Right renal pelvis (tissue), 4 donors: ENCODE data around the gene CHST9. TPM values are rescaled to one million over a fixed set of nuclear protein-coding genes. Genes with fewer than 3 reads are reported as not detected.
A peak's percentile ranks its signal among the peaks of the same experiment; 100 is the strongest.
"Not testable (repeated sequence)": the region's sequence is repeated elsewhere in the genome, so short reads cannot be mapped to it uniquely, and the experiment has no call there.

Experiments used
- DNase-seq, 4 donors: peaks; one replicate each; pipeline ENCODE4 v3.0.0-alpha.2; 2013; ENCODE audit warnings: low read depth in 4 of 4, low spot score in 3 of 4, missing footprints in 1 of 4
- polyA plus RNA-seq, 4 donors: library from polyadenylated mRNA; unstranded; fragments of 120-200 nt; gene quantifications; one replicate each; pipeline ENCODE4 v1.2.1, GENCODE V29; 2013; ENCODE audit not compliant: insufficient read length in 4 of 4

The CHST9 gene
- polyA plus RNA-seq, 4 donors = 4.5 to 6.3 (median 4.8) TPM

GRCh38 chr18:27109451-27109850 is 75.7 kb downstream of the CHST9 start:
- DNase-seq = no peak

GRCh38 chr18:27108842-27109241 is 76.3 kb downstream of the CHST9 start:
- DNase-seq = no peak

- DNase-seq = no peak
Observed at GRCh38 chr18:27104743-27105142, 80.4 kb downstream of the CHST9 start.

GRCh38 chr18:27094621-27095020 is 90.5 kb downstream of the CHST9 start:
- no peak for DNase-seq

- DNase-seq = not testable (repeated sequence)
Observed at GRCh38 chr18:27093290-27093689, 91.8 kb downstream of the CHST9 start.

GRCh38 chr18:27081701-27082100 is 103.4 kb downstream of the CHST9 start:
- no peak for DNase-seq

- DNase-seq = no peak
Observed at GRCh38 chr18:27075828-27076227, 109.3 kb downstream of the CHST9 start.

- DNase-seq = no peak
Observed at GRCh38 chr18:27073404-27073830, 111.7 kb downstream of the CHST9 start.

- no peak for DNase-seq
Observed at GRCh38 chr18:27064673-27065072, 120.4 kb downstream of the CHST9 start.

GRCh38 chr18:27062802-27063201 is 122.3 kb downstream of the CHST9 start:
- DNase-seq = no peak

- DNase-seq = no peak
Observed at GRCh38 chr18:27061488-27062095, 123.5 kb downstream of the CHST9 start.

GRCh38 chr18:27057519-27058234 is 127.4 kb downstream of the CHST9 start:
- DNase-seq = peak in 1 of 4 donors; percentile 12

GRCh38 chr18:27054926-27055325 is 130.2 kb downstream of the CHST9 start:
- no peak for DNase-seq

- no peak for DNase-seq
Observed at GRCh38 chr18:27049969-27050368, 135.1 kb downstream of the CHST9 start.

- DNase-seq = no peak
Observed at GRCh38 chr18:27045342-27045741, 139.8 kb downstream of the CHST9 start.

- DNase-seq = no peak
Observed at GRCh38 chr18:27042177-27042576, 142.9 kb downstream of the CHST9 start.

GRCh38 chr18:27040796-27041195 is 144.3 kb downstream of the CHST9 start:
- DNase-seq = no peak

- no peak for DNase-seq
Observed at GRCh38 chr18:27033722-27034121, 151.4 kb downstream of the CHST9 start.

- no peak for DNase-seq
Observed at GRCh38 chr18:27030421-27030820, 154.7 kb downstream of the CHST9 start.

GRCh38 chr18:27022477-27022876 is 162.6 kb downstream of the CHST9 start:
- no peak for DNase-seq

- DNase-seq = no peak
Observed at GRCh38 chr18:27017901-27018500, 167.1 kb downstream of the CHST9 start.

GRCh38 chr18:27014841-27015240 is 170.3 kb downstream of the CHST9 start:
- DNase-seq = no peak
